Loucy (cell line): ENCODE measurements around the gene IGSF9B.

Experiments
- H2AFZ ChIP-seq: fragments of 200-600 bp; sonication (generic); 2 replicates; pipeline ENCODE4 v1.6.0; 2016; ENCODE audit warnings: antibody characterized with exemption, mild to moderate bottlenecking, low read length, moderate library complexity
- H3F3A ChIP-seq: fragments of 200-600 bp; 2 replicates; pipeline ENCODE4 v1.6.0; 2016; ENCODE audit warnings: antibody characterized with exemption, low read depth, mild to moderate bottlenecking
- H3K27me3 ChIP-seq: fragments of 200-600 bp; sonication (generic); 2 replicates; pipeline ENCODE4 v1.6.1; 2014; ENCODE audit warnings: low read length, mild to moderate bottlenecking; ENCODE audit not compliant: insufficient read depth, poor library complexity, severe bottlenecking
- H3K36me3 ChIP-seq: fragments of 200-600 bp; sonication (generic); 2 replicates; pipeline ENCODE4 v1.6.1; 2016; ENCODE audit warnings: low read length; ENCODE audit not compliant: insufficient read depth
- H3K4me1 ChIP-seq: fragments of 200-600 bp; sonication (generic); 2 replicates; pipeline ENCODE4 v1.5.1; 2014; ENCODE audit warnings: low read length, mild to moderate bottlenecking; ENCODE audit not compliant: insufficient read depth, poor library complexity, severe bottlenecking
- H3K4me2 ChIP-seq: fragments of 200-600 bp; sonication (generic); 2 replicates; pipeline ENCODE4 v1.6.0; 2014; ENCODE audit warnings: antibody characterized with exemption, low read length, low read depth, mild to moderate bottlenecking; ENCODE audit not compliant: poor library complexity, severe bottlenecking
- H3K4me3 ChIP-seq: fragments of 200-600 bp; sonication (generic); 2 replicates; pipeline ENCODE4 v1.5.1; 2014; ENCODE audit warnings: low read length, mild to moderate bottlenecking, mixed read lengths; ENCODE audit not compliant: poor library complexity, severe bottlenecking
- H3K79me2 ChIP-seq: fragments of 200-600 bp; sonication (generic); 2 replicates; pipeline ENCODE4 v1.6.1; 2014; ENCODE audit warnings: low read length; ENCODE audit not compliant: insufficient read depth
- H3K9ac ChIP-seq: fragments of 200-600 bp; sonication (generic); 2 replicates; pipeline ENCODE4 v1.6.0; 2014; ENCODE audit warnings: mild to moderate bottlenecking, low read depth, low read length, moderate library complexity; ENCODE audit not compliant: poor library complexity, severe bottlenecking
- H3K9me2 ChIP-seq: fragments of 200-600 bp; sonication (generic); replicated peaks from 2 replicates; pipeline ENCODE4 v1.6.1; 2016; ENCODE audit warnings: low read depth, low read length, mixed read lengths
- H3K9me3 ChIP-seq: fragments of 200-600 bp; sonication (generic); 2 replicates; pipeline ENCODE4 v1.6.1; 2014; ENCODE audit warnings: mild to moderate bottlenecking, antibody characterized with exemption, low read length, low read depth; ENCODE audit not compliant: insufficient read depth
- H4K20me1 ChIP-seq: fragments of 200-600 bp; sonication (generic); 2 replicates; pipeline ENCODE4 v1.6.0; 2014; ENCODE audit warnings: antibody characterized with exemption, low read length, mild to moderate bottlenecking; ENCODE audit not compliant: insufficient read depth, poor library complexity, severe bottlenecking
- EZH2phosphoT487 ChIP-seq: fragments of 200-600 bp; IDR thresholded peaks from 2 replicates; pipeline ENCODE4 v1.6.1; 2018; ENCODE audit warnings: antibody characterized with exemption, mild to moderate bottlenecking, moderate library complexity, borderline replicate concordance
- TF ChIP-seq, protein P1 (sequence below): fragments of 200-600 bp; sonication (generic); conservative IDR thresholded peaks from 2 replicates; pipeline ENCODE4 v1.5.1; 2014; ENCODE audit warnings: mild to moderate bottlenecking, antibody characterized with exemption, low read length

The IGSF9B gene

DNA sequence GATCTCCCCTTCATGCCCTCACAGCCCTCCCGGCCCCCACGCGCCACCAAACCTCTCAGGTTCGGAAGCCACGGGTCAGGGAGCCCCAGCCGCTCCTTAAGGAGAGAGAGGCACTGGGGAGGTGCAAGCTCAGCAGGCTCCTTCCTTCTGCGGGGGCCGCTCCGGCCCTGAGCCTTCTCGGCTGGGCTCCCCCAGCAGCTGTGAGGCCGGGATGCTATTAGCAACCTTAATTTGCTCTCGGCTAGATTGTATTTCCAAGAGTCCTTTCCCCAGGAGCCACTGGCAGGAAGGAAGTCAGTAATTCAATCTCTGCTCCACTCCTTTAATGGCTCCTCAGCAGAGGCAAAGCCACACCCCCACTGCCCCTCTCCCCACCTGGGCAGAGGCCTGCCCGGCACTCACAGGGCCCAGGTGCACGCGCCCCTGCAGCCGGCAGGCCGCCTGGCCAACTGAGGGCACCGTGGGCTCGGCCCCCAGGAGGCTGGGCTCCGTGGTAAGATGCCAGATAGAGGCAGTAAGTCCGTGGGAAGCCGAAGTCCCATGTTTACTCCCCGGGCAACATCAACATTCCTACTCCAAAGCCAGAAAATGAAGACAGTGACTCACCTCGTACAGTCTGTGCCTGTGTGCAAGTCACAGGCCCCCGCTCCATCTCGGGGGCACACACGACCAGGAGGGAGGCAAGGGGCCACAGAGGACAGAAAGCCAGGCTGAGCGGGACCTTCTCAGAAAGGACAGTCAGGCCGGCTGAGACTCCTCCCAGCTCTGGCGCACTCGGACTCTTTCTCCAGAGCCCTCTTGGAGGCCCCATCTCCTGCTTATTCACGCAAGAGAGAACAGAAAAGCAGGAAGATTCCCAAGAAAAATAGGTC lies 5.2 kb downstream of the IGSF9B start:
- Histone ChIP-seq H2AFZ (no peak overlapping the region), H3F3A (no peaks in the 10 kb centered on the region), H3K9ac (no peak overlapping the region), H3K27me3 (no peaks in the 10 kb centered on the region), H3K9me2 (no peaks in the 10 kb centered on the region), H3K4me1 (no peaks in the 10 kb centered on the region), H4K20me1 (no peaks in the 10 kb centered on the region), H3K4me3 (no peak overlapping the region), H3K36me3 (no peaks in the 10 kb centered on the region), H3K4me2 (no peak overlapping the region), H3K79me2 (no peaks in the 10 kb centered on the region), H3K9me3 (peaks cover 4% of the 10 kb centered on the region; the same call in 1 of the 2 replicates)
- TF ChIP-seq EZH2phosphoT487 = no peak
- TF ChIP-seq, protein P1, sequence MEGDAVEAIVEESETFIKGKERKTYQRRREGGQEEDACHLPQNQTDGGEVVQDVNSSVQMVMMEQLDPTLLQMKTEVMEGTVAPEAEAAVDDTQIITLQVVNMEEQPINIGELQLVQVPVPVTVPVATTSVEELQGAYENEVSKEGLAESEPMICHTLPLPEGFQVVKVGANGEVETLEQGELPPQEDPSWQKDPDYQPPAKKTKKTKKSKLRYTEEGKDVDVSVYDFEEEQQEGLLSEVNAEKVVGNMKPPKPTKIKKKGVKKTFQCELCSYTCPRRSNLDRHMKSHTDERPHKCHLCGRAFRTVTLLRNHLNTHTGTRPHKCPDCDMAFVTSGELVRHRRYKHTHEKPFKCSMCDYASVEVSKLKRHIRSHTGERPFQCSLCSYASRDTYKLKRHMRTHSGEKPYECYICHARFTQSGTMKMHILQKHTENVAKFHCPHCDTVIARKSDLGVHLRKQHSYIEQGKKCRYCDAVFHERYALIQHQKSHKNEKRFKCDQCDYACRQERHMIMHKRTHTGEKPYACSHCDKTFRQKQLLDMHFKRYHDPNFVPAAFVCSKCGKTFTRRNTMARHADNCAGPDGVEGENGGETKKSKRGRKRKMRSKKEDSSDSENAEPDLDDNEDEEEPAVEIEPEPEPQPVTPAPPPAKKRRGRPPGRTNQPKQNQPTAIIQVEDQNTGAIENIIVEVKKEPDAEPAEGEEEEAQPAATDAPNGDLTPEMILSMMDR = no peak

DNA sequence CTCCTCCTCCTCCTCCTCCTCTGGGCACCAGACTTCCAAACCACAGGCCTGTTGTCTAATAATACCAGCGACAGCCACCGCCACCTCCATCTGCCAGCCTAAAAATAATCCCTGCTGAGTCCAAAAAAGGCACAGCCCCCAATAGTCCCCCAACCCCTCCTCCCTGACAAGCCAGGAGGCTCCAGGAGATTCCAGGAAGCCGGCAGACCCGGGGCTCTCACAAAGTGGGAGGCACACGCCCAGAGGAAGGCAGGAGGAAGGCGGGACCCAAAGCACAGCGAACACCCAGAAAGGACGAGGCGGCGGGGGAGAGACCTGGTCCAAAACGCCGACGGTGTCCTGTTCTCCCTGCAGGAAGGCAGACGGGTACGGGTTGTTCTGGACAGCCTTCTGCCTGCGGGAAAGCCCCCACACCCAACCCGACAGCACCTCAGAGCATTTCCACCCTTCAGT lies 5.9 kb downstream of the IGSF9B start:
- Histone ChIP-seq H3K9me2 (no peaks in the 10 kb centered on the region), H3K79me2 (no peaks in the 10 kb centered on the region), H3K27me3 (no peaks in the 10 kb centered on the region), H3K9ac (no peak overlapping the region), H3K36me3 (no peaks in the 10 kb centered on the region), H3K4me3 (no peak overlapping the region), H4K20me1 (no peaks in the 10 kb centered on the region), H2AFZ (no peak overlapping the region), H3K9me3 (peaks cover 4% of the 10 kb centered on the region; the same call in 1 of the 2 replicates), H3K4me2 (no peak overlapping the region), H3K4me1 (no peaks in the 10 kb centered on the region), H3F3A (no peaks in the 10 kb centered on the region)
- TF ChIP-seq, protein P1 = no peak
- no peak for TF ChIP-seq EZH2phosphoT487

DNA sequence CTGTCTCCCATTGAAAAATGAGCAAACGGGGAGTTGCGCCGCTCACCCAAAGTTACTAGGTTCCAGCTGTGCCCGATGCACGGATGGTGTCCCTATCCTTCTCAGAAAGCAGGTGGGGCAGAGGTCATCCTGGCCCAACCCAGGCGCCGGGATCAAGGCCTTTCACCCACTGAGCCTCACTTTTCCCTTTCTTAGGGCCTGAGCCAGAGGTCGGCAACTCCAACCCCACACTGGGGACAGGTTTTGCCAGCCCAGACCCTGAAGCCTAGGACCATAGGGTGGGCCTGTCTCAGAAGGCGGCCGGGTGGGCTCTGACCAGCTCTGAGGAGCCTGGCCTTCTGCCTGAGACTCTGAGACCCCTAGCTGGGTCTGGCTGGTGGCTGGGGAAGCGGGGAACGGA lies 6.3 kb downstream of the IGSF9B start:
- Histone ChIP-seq H3K4me1 (no peaks in the 10 kb centered on the region), H3K4me2 (no peak overlapping the region), H3K9ac (no peak overlapping the region), H4K20me1 (no peaks in the 10 kb centered on the region), H3K36me3 (no peaks in the 10 kb centered on the region), H3K4me3 (no peak overlapping the region), H2AFZ (no peak overlapping the region), H3F3A (no peaks in the 10 kb centered on the region), H3K9me3 (peaks cover 4% of the 10 kb centered on the region; the same call in 1 of the 2 replicates), H3K27me3 (no peaks in the 10 kb centered on the region), H3K9me2 (no peaks in the 10 kb centered on the region), H3K79me2 (no peaks in the 10 kb centered on the region)
- TF ChIP-seq EZH2phosphoT487 = no peak
- TF ChIP-seq, protein P1 = no peak
